Measurements from ENCODE around the gene CAMTA1.

Gene CAMTA1

DNA sequence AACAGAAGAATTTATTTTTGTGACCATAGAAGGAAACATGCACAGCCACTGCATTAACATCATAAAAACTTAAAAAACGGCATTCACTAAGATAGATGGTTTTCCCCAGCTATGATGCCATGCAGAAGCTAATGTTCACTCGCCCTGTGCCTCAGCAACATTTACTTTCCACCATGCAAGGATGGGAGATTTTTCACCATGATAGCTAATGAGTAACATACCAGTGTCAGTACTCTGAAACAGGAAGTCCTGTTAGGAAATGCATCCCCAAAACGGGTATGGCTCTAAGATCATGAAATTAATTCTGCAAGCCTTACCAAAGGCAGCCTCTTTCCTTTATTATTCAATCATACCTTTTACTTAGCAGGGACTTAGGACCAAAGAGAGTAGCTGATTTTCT lies 968.4 kb downstream of the CAMTA1 start:
- Histone ChIP-seq H3K27ac (ENCODE audit: poor library complexity, severe bottlenecking) (no peak overlapping the region), H3K9me3 (ENCODE audit: severe bottlenecking) (no peaks in the 10 kb centered on the region), H3K4me1 (ENCODE audit: insufficient read depth, poor library complexity, severe bottlenecking) (no peaks in the 10 kb centered on the region), H3K27me3 (ENCODE audit: insufficient read depth, poor library complexity, severe bottlenecking) (no peaks in the 10 kb centered on the region), H3K4me3 (ENCODE audit: severe bottlenecking) (no peak overlapping the region), H3K36me3 (ENCODE audit: low read depth) (no peaks in the 10 kb centered on the region)
- DNase-seq (ENCODE audit: low spot score) (no peak), ATAC-seq (ENCODE audit: low read depth) (no peak)
- TF ChIP-seq, protein P1, sequence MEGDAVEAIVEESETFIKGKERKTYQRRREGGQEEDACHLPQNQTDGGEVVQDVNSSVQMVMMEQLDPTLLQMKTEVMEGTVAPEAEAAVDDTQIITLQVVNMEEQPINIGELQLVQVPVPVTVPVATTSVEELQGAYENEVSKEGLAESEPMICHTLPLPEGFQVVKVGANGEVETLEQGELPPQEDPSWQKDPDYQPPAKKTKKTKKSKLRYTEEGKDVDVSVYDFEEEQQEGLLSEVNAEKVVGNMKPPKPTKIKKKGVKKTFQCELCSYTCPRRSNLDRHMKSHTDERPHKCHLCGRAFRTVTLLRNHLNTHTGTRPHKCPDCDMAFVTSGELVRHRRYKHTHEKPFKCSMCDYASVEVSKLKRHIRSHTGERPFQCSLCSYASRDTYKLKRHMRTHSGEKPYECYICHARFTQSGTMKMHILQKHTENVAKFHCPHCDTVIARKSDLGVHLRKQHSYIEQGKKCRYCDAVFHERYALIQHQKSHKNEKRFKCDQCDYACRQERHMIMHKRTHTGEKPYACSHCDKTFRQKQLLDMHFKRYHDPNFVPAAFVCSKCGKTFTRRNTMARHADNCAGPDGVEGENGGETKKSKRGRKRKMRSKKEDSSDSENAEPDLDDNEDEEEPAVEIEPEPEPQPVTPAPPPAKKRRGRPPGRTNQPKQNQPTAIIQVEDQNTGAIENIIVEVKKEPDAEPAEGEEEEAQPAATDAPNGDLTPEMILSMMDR (IDR thresholded peaks at IDR 0.05; ENCODE audit: poor library complexity, severe bottlenecking): no peak

DNA sequence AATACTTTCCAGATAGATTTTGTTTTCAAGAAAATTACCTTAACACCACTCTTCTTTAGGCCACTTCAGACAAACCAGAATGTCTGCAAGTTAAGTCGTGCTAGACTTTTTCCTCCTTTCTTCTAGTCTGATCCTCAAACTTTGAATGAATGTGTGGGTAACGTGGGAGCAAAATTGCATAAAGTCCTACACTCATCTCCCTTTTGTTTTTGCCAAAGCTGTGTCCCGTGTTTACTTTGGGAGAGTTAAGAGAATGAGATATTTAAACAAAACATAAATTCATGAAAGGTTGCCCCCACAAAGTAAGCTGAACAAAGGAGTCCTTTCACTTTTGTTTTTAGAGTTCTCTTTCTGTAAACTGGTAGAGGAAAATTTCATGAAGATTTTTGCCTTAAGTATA lies 969.0 kb downstream of the CAMTA1 start:
- DNase-seq (ENCODE audit: low spot score) (no peak), ATAC-seq (ENCODE audit: low read depth) (no peak)
- Histone ChIP-seq H3K27ac (ENCODE audit: poor library complexity, severe bottlenecking) (no peak overlapping the region), H3K9me3 (ENCODE audit: severe bottlenecking) (no peaks in the 10 kb centered on the region), H3K36me3 (ENCODE audit: low read depth) (no peaks in the 10 kb centered on the region), H3K4me1 (ENCODE audit: insufficient read depth, poor library complexity, severe bottlenecking) (no peaks in the 10 kb centered on the region), H3K4me3 (ENCODE audit: severe bottlenecking) (no peak overlapping the region), H3K27me3 (ENCODE audit: insufficient read depth, poor library complexity, severe bottlenecking) (no peaks in the 10 kb centered on the region)
- TF ChIP-seq, protein P1 (IDR thresholded peaks at IDR 0.05; ENCODE audit: poor library complexity, severe bottlenecking): no peak

DNA sequence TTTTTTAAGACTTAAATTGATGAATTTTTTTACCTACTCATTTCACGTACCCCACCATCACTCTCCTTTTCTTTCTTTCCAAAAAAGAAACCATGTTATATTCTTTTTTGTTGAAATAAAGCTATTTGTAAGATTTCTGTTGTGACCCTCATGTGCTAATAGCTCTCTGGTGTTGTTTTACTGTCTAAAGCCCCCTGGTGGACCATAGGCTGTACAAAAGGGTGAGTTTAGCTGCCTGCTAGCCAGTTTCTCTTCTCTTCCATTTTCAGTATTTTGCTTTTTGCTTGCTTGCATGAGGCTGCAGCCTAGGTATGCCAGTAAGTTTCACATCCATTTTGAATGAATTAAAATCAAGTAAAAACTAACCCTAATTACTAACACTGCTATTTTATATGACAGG lies 970.2 kb downstream of the CAMTA1 start:
- H3K27ac ChIP-seq (ENCODE audit: poor library complexity, severe bottlenecking): no peak overlapping the region
- no peaks in the 10 kb centered on the region for H3K36me3 ChIP-seq (ENCODE audit: low read depth)
- DNase-seq (ENCODE audit: low spot score) (no peak), ATAC-seq (ENCODE audit: low read depth) (0 out of 3 replicates have a peak, but pooled peaks have one; percentile 31)
- no peaks in the 10 kb centered on the region for H3K27me3 ChIP-seq (ENCODE audit: insufficient read depth, poor library complexity, severe bottlenecking)
- H3K9me3 ChIP-seq (ENCODE audit: severe bottlenecking): no peaks in the 10 kb centered on the region
- H3K4me1 ChIP-seq (ENCODE audit: insufficient read depth, poor library complexity, severe bottlenecking): no peaks in the 10 kb centered on the region
- H3K4me3 ChIP-seq (ENCODE audit: severe bottlenecking): no peak overlapping the region
- TF ChIP-seq, protein P1 (IDR thresholded peaks at IDR 0.05; ENCODE audit: poor library complexity, severe bottlenecking): no peak

DNA sequence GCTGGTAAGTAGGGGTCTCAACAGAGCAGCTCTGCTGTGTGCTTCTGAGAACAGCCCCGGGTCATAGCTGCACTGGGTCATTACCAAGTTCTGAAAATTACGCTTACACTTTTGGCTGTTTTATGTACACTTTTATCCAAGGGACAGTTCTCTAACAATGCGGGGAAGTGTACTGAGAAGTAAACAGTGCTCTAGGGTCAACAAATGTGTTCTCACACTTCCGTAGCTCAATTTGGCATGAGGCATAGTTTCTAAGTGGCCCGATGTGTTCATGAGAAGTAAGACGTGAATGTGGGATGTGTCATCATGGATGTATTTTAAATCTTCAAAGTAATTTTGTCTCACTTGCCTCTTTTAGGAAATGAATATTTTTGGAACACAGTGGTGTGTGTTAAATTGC lies 975.0 kb downstream of the CAMTA1 start:
- TF ChIP-seq, protein P1 (IDR thresholded peaks at IDR 0.05; ENCODE audit: poor library complexity, severe bottlenecking): no peak
- DNase-seq (ENCODE audit: low spot score) (no peak), ATAC-seq (ENCODE audit: low read depth) (no peak)

DNA sequence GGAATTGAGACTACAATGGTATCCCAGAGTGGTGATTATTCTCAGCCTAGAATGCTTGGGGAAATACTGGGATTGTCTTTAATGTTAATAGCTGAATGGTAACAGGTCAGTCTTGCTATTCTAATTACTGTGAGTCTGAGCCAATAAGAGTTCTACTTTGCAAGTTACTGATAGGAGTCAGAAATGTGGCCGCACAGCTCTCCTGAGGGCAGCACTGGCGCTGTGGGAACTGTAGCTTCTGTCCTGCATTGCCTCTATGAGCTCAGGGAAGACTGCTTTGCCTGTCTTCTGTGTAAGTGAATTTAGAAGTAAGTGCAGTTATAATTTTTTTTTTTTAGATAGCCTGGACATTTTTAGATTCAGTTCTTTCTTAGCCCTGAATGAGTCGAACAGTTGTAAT lies 975.8 kb downstream of the CAMTA1 start:
- no peak for ATAC-seq (ENCODE audit: low read depth)
- H3K4me3 ChIP-seq (ENCODE audit: severe bottlenecking): no peak overlapping the region

More for the DNA sequence above, 975.0 kb downstream of the CAMTA1 start:
- Histone ChIP-seq H3K4me3 (ENCODE audit: severe bottlenecking) (no peak overlapping the region), H3K4me1 (ENCODE audit: insufficient read depth, poor library complexity, severe bottlenecking) (no peaks in the 10 kb centered on the region), H3K36me3 (ENCODE audit: low read depth) (no peaks in the 10 kb centered on the region), H3K9me3 (ENCODE audit: severe bottlenecking) (no peaks in the 10 kb centered on the region), H3K27me3 (ENCODE audit: insufficient read depth, poor library complexity, severe bottlenecking) (no peaks in the 10 kb centered on the region), H3K27ac (ENCODE audit: poor library complexity, severe bottlenecking) (no peak overlapping the region)

More for the DNA sequence above, 975.8 kb downstream of the CAMTA1 start:
- Histone ChIP-seq H3K27me3 (ENCODE audit: insufficient read depth, poor library complexity, severe bottlenecking) (no peaks in the 10 kb centered on the region), H3K4me1 (ENCODE audit: insufficient read depth, poor library complexity, severe bottlenecking) (no peaks in the 10 kb centered on the region), H3K9me3 (ENCODE audit: severe bottlenecking) (no peaks in the 10 kb centered on the region), H3K36me3 (ENCODE audit: low read depth) (no peaks in the 10 kb centered on the region), H3K27ac (ENCODE audit: poor library complexity, severe bottlenecking) (no peak overlapping the region)
- no peak for DNase-seq (ENCODE audit: low spot score)
- TF ChIP-seq, protein P1 (IDR thresholded peaks at IDR 0.05; ENCODE audit: poor library complexity, severe bottlenecking): no peak

All from RWPE2 (cell line).